Fibroblast of skin of back (primary cell): ENCODE data around the gene NALCN.
A peak's percentile ranks its signal among the peaks of the same experiment; 100 is the strongest.

Experiments used
- DNase-seq: peaks from one replicate; pipeline ENCODE4 v3.0.0-alpha.2; 2013

Gene NALCN

DNA sequence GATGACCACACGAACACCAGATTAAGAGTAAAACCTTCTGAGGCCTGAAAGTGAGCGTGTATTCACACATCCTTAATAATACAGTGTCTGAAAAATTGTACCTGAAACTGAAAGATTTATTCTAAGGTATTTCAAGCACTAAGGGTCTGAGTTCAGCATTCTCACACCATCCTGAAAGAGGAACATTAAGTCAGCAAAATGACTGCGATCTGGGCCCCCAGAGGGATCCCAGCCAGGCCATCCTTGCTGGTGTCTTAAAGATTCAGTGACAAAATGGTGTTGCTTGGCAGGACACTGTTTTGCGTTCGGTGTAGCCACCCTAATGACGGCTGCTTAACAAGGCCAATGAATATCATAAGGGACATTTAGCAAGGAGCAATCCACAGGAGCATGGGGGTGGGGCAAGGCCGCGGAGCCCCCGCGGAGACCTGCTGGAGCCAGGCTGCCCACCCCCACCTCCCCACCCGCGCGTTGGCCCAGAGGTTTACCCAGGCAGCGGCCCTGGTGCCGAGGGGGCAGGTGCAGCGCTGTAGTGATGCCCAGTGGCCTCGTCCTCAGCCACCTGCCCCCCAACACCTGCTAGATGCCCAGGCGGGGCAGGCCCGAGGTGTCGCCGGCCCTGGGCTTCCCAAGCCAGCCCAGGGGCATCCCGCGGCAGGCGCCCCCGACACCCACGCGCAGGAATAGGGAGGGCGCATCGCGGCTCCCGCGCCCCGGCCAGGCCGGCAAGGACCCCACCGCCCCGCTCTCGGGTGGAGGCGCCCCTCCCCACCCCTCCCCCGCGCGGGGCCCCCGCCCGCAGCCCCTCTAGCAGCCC is 742 bp downstream of the NALCN start:
- DNase-seq, result no peak

DNA sequence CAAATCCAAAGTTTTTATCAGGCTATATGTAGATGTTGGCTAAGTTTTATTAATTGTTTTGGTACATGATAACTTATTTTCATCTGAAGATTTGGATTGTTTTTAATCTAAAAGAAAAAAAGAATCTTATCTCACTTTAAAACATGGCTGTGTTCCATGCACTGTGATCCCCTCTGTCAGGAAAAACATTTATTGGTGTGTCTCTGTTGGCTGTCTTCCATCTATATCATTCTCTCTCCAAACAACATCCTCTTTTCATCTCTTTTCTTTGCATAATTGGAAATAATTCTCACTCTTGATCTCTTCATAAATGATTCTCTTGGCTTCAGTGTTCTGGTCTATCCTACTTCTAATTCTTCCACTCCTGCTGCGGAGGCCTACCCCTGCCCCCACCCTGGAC is 4.2 kb downstream of the NALCN start:
- DNase-seq, result no peak

DNA sequence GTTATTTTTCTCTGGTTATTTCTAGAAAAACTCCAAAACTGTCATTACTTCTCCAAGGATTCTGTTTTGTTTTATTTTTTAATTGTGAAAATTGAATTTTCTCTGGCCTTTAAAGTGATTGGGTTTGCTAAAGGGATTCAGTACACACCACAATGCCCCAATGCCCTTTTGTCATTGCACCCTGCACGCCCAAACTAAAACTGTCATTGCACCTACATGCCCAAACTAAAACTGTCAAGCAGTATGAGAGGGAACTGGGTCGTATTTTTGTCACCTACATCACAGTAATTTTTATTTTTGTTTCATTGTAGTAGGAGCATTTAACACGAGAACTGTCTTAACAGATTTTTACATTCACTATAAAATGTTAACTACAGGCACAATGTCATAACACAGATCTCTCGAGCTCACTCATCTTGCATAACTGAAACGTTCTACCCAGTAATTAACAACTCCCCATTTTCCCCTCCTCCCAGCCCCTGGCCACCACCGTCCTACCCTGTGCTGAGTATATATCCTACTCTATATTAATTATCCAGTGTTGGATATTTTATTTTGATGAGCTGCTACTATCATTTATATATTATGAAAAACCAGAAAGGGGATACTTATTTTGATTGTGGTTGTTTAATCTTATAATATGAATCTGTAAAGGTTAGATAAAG is 7.2 kb downstream of the NALCN start:
- DNase-seq, result no peak

DNA sequence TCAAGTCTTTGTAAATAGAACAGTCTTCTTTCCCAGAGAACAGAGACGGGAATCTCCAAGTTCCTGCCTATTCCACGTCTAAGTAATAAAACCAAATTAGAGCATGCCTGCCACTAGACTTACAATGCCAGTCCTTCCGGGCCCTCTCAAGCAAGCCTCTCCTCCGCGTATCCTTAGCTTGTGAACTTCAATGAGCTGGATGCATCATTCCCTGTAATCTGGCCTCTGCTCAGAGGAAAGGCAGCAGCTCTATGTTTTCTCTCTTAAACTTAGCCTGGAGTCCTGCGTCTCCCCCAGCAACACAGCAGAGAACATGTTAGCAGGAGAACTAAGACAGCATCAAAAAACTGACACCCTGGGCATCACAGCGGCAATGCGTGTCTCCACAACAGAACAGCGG is 8.2 kb downstream of the NALCN start:
- DNase-seq, result no peak

DNA sequence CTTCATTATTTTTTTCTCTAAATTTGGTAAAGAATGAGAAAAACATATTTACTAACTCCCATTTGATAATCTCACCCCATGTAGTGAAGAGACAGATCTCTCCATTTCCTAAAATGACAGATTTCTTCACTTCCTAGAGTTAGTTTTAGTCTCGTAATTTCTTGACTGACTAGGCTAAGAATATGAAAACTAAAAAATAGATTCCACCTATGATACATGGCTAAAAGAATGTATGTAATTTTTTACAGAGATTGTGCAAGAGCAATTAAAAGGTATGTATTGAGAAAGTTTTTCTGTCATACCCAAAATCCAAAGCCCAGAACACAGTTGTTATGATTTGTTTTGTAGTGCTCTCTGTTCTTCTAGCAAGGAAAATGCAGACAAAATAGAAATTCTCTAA is 9.5 kb downstream of the NALCN start:
- no peak for DNase-seq

DNA sequence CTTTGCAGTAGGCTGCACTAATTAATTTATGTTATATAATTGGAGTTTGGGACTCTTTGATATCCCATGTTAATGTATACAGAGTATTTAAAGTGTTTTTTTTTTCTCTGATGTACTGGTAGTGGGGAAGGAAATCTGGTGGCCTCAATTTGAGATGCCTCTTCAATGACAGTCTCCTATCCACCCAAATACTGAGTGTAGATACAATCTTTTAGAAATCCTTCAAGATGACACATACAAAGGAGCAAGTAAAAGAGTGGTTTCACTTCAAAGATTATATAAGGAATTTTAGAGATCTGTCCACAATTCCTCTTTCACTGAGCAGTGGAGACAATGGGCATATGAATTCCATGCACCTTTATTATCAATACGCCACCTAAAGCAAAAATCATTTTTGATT is 15.1 kb downstream of the NALCN start:
- DNase-seq, result no peak

DNA sequence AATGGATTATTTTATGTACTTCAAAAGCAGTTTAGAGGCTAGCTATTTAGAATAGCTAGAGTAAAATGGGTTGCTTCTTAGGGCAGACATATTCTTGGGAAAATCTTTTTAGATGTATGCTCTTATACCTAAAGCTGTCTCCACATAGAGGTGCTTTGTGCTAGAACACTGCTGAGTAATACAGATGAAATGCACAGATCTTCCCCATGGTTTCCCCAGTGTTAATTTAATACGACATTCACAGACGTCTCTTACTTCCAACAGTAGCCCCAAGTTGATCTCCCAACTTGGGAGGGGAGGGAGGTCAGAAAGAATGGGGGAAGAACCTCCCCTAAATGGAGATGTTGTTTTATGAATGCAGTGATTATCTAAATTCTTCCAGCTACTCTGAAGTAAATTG is 16.9 kb downstream of the NALCN start:
- no peak for DNase-seq

DNA sequence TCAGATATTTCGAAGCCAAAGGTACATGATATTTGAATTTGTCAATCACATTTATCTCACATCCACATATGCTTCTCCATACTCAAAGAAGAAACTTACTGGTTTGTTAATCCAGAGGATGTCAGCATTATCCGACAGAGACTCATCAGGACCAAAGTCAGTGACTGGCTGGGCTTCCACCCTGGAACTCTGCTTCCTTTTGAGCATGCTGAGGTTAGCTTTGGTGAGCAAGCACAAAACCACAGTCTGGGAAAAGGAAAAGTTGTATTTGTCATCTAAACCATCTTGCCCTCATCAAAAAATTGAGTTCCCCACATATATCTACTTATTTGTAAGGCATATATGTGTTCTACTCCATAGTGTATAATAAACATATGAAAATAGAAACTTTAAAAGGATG is 17.4 kb downstream of the NALCN start:
- peak; percentile 82 for DNase-seq

DNA sequence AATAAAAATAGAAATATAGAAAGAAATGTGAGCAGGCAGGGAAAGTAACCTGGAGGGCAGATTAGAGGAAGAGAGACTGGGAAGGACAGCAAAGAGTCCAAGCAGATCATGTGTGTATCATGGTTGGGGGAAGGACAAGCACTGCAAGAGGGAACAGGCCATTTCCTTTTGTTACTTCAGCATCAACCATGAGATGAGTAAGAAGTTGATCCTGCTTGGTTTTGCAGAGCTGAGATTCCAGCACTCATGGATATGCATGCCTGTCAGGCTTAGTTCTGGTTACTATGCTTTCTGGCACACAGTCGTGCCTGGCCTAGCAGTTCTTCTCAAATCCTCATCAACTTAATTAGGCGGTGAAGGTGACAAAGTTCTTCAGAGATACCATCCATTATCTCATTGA is 18.1 kb downstream of the NALCN start:
- DNase-seq, result peak; percentile 76

DNA sequence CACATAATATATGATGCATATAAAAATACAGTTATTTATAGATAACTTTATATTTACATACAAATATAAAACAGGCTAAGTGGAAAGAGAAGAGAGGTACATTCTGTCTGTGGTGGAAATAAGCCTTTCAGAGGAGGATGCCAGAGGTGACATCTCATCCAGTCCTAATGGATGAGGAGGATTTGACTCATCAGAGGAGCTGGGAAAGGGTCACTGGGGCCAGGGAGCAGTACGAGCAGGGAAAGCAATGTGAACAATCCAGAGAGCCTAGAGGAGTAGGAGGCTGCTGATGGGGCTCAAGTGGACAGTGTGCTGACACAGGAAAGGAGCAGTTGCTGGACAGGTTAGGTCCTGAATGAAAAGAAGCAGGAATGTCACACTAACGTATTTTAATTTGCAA is 18.6 kb downstream of the NALCN start:
- DNase-seq, result peak; percentile 89

DNA sequence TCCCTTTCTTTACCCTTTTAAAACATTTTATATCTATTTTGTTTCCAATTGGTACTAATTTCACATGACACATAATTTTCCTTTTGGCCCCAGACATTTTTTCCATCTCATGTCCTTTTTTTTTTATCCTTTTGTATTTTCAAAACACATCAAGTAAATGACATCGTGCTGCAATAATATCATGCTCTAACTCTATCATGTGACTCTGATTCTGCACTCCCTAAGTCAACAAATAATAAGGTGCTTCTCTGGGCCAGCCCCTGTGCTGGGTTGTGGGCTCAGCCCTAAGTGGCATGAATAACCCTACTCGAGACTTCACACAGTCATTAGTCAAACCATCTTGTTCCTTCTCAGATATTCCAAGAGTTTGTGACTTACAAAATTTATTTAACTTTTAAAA is 21.7 kb downstream of the NALCN start:
- DNase-seq, result no peak

DNA sequence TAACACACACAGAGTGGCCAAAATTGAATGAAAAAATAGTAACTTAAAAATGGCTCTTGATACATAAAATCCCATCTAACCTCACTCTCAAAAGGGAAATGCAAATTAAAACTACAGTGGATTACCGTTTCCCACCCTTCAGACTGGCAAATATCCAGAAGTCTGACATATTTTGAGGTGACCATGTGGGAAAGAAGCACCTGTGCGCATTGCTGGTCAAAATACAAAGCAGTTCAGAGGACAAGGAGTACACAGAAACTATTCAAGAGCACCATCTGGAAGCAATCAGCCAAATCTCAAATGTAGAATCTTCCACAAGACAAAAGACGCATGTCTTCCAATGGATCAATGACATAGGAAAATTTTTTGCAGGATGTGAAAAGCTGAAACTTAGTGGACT is 23.2 kb downstream of the NALCN start:
- no peak for DNase-seq

DNA sequence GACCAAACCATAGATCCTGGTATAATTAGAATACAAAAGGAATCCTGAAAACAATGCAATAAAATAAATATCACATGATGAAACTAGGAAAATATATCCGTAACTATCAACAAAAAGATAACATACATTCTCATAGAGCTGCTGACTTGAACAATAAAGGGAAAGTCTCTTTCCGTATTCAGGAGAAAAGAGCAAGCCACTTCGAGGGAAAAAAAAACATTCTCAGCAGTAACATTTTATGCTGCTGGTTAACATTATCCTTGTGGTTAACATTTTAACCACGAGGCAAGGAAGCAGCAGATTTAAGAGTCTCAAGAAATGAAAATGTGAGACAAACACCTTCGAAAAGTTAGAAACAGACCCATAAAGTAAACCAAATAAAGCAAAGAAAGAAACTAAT is 25.8 kb downstream of the NALCN start:
- DNase-seq, result peak; percentile 43

DNA sequence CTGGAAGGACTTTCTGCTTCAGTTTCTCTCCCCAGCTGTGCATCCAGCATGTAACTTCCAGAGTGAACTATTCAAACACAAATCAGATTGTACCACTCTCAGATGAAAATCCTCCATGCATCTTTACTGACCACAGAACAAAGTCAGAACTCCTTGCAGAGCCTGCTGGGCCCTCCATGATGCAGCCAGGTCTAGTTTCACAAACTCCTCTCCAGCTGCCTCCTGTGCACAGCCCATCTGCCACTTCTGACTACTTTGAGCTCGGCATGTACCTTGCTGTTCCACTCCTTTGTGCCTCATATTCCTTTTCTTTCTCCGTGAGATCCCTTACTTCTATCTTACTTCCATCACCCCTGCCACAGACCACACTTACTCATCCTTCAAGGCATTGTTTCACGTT is 31.4 kb downstream of the NALCN start:
- no peak for DNase-seq

DNA sequence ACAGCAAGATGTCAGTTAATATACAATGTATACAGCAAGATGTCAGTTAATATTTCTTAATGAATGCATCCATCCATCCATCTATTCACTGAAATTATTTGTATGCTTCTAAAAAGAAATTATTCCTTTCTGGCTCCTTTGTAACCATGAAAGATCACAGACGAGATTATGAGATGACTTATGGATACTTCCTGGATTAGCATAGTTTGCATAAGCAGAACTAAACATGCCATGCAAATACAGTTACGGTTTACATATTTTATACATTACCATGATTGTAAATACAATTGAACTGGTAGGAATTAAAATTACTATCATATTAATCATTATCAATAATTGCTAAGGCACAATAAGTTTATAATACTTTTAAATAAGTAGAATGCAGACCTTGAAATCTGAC is 32.7 kb downstream of the NALCN start:
- DNase-seq, result no peak

DNA sequence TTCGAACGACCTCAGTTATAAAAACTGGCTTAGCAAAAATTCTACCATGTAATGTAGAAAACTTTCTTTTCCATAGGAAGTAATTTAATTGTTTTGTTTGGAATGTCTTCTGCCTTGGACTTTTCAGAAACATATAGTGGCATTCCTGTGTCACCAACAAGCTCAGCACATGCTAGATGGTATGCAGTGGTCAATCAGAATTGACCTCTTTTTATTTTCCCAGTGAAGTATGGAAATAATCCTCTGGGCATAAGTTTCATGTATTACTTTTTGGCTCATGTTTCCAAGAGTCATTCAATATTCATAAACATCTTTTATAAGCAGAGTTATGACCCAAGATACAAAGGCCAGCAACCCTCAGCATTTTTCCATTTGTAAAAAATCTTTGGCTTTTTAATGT is 33.6 kb downstream of the NALCN start:
- DNase-seq, result peak; percentile 73

DNA sequence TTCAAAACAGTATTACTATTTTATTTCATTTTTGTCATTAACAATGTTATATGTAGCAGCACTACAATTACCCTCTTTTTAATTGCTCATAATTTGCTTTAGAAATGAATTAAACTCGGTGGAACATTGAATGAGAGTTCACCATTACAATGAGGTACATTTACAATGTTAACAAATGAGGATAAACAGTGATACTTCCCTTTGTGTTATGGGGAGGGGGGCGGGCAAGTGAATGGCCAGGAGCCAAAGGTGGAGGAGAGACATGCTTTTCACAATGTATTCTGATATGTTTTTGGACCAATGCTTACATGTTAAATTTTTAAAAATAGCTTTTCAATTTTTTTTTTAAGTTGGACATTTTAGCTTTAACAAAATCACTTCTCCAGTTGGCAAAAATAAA is 34.2 kb downstream of the NALCN start:
- no peak for DNase-seq

DNA sequence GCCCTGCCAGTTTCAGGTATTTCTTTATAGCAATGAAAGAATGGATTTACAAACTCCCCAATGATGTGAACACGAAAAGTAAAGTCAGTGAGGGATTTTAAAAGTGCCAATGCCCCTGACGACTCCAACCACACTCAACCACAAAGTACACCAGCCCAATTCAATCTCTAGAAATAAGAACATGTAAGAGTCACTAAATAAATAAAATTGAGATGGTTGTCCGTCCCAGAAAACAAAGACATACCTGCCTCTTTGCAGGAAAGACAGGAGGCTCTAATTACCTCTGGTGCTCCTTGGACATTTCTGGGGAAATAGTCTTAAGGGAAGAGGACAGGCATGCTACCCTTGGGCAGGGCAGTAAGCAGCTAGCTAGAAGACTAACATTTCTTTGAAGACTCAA is 55.8 kb downstream of the NALCN start:
- no peak for DNase-seq

DNA sequence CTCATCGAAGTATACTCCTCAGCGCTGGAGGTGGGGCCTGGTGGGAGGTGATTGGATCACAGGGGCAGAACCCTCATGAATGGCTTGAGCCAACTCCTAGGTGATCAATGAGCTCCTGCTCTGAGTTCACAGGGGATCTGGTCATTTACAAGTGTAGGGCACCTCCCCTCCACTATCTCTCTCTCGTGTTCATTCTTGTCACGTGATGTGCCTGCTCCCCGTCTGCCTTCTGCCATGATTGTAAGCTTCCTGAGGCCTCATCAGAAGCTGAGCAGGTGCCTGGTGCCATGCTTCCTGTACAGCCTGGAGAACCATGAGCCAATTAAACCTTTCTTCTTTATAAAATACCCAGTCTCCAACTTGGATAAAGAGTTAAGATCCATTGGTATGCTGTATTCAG is 61.4 kb downstream of the NALCN start:
- no peak for DNase-seq

DNA sequence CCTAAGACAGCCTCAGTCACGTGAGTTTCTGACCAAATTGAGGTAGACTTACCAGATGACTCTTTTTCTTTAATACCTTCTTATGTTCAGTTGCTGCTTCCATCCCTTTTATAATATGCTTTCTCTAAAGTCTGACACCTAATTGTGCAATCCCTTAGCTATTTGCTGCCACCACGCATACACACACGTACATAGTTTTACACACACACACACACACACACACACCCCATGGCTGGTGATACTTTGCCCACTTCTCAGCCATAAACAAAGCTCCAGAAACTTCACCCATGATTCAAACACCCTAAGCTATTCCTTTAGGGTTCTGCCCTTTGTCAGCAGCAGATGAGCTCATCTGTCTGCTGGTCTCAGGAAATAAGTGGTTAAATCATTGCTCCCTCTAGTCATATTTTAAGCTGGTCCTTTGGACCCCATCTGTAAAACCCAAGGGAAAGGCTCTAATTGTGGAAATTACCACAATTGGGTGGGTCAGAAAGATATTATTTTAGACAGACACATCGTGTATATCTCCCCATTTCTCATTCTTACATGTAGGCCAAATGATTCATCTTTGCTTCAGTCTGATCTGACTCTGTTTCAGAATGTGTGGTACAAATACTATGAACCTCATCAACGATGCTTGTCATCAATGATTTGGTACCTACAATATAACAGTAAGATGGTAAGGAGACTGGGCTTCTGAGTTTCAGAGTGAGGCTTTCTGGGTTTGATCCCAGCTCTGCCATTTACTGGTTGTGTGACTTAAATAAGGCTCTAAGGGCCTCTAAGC is 69.2 kb downstream of the NALCN start:
- no peak for DNase-seq

DNA sequence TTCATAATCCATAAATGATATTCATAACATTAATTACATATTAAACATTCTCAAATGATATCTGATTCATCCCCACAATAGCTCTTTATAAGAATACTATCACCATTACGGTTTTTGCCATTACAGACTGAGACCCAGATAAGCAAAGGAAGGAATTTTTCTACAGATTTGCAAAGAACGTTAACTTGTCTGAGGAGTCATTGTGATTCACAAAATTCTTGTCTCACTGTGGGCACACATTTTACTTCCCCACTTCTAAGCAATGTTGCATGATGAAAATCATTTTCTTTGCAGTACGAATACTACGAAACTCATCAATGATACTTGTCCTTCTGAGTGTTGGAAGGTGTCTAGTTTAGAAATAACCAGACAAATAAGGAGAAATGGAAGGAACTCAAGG is 70.1 kb downstream of the NALCN start:
- DNase-seq, result no peak

DNA sequence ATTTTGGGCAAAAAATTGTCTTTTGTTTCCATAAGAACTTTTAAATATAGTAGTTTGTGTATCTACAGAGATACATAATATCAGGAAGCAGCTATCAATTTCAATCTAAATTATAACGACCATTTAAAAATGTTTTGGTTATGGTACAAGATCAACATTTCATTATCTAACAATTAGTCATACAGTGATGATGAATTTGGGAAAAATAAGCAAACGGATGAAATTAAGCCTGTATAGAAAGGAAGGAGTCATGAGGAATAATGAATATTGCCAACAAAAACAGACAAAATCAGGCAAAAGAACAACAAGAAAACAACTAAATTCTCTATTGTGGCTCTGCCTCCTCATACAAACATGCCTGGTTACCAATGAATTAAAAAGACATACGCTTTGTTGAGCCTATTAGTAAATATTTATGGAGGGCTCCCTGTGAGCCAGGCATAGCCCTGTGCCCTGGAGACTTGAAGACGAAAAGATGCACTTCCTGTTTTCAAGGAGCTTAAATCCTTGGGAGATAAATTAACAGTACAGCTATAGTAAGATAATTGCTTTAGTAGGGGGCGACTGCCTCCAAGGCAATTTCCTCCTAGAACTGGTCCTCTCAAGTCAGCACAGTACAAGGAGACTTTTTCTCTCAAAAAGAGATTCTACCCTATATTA is 73.0 kb downstream of the NALCN start:
- DNase-seq, result no peak

DNA sequence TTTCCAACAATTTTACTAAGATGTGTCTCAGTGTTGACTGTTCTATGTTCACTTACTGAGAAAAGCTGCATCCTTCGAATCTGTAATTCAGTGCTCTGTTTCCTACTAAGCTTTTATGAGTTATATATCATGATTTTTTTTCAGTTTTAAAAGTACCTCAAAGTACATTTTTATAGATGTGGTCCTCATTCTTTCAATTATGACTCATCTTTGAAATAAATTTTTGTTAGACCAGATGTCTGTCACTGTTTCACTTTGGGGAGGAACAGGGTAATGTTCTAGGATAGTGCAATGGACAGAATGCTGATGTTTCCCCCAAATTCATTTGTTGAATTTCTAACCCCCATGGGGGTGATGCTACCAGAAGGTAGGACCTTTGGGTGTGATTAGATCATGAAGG is 74.8 kb downstream of the NALCN start:
- peak; percentile 43 for DNase-seq
